HCT116 (cell line): ENCODE results near the gene VIPR1. TPM values are rescaled to one million over a fixed set of nuclear protein-coding genes. Genes with fewer than 3 reads are reported as not detected.

ENCODE experiments used
- ATAC-seq: fragments of 200-7000 bp; cut with Tn5 transposase; 2 replicates; pipeline ENCODE4 v1.9.1; 2020; ENCODE audit warnings: mild to moderate bottlenecking, moderate library complexity
- BruUV-seq: library from RNA; stranded (reverse); fragments of 400-500 nt; replicated peaks from 2 replicates; lab custom pipeline; 2021; lab: Mats Ljungman, UMichigan
- CTCF ChIA-PET: fragments of 300-600 bp; sonication (Branson Sonifier 250); formaldehyde crosslinking; loops from one replicate; lab custom pipeline; 2021; ENCODE audit warnings: antibody characterized with exemption; lab: Charles Lee
- POLR2A ChIA-PET: fragments of 300-600, 350-600 bp; sonication (Branson Sonifier 250); formaldehyde crosslinking; loops from one replicate; lab custom pipeline; 2021; ENCODE audit warnings: antibody characterized with exemption; lab: Charles Lee
- RAD21 ChIA-PET, 2 experiments: fragments of 300-600 bp; sonication (Branson Sonifier 250); formaldehyde crosslinking; loops; one replicate each; lab custom pipeline; 2023; ENCODE audit warnings: low total read pairs in 2 of 2; ENCODE audit not compliant: uncharacterized antibody in 2 of 2, unreplicated experiment in 2 of 2, low non-redundant PET in 1 of 2; lab: Charles Lee
- DNase-seq: peaks from one replicate; pipeline ENCODE4 v3.0.0-alpha.2; 2010; ENCODE audit warnings: low read depth, low spot score
- H2AFZ ChIP-seq: fragments of 200-600 bp; shearing (Covaris generic), sonication (generic); 2 replicates; pipeline ENCODE4 v1.6.1; 2017; ENCODE audit warnings: low read depth, mixed run types, mixed read lengths, antibody characterized with exemption, low read length; ENCODE audit not compliant: poor library complexity, severe bottlenecking
- H3K27ac ChIP-seq: 2 replicates; pipeline ENCODE4 v1.5.1; 2012; ENCODE audit warnings: low read depth, low read length
- H3K27me3 ChIP-seq: fragments of 200-600 bp; sonication (generic); 2 replicates; pipeline ENCODE4 v1.6.1; 2016; ENCODE audit warnings: mixed run types, low read length, mixed read lengths; ENCODE audit not compliant: insufficient read depth
- H3K36me3 ChIP-seq, 2 experiments: fragments of 200-500 bp in 1 of 2; fragments of 200-600 bp in 1 of 2; sonication (Bioruptor generic) in 1 of 2; sonication (generic) in 1 of 2; 2 replicates each; pipeline versions ENCODE4 v1.5.1 to v1.6.1; 2014 to 2016; ENCODE audit warnings: low read length in 2 of 2, inconsistent platforms in 1 of 2, mixed read lengths in 1 of 2, mixed run types in 1 of 2; ENCODE audit not compliant: insufficient read depth in 2 of 2, control insufficient read depth in 1 of 2
- H3K4me1 ChIP-seq, 2 experiments: fragments of 200-600 bp in 1 of 2; sonication (generic) in 1 of 2; 2 replicates each; pipeline versions ENCODE4 v1.5.1 to v1.6.1; 2012 to 2017; ENCODE audit warnings: low read length in 2 of 2, inconsistent platforms in 1 of 2, mild to moderate bottlenecking in 1 of 2, mixed read lengths in 1 of 2, mixed run types in 1 of 2, moderate library complexity in 1 of 2; ENCODE audit not compliant: insufficient read depth in 2 of 2, control insufficient read depth in 1 of 2
- H3K4me2 ChIP-seq: fragments of 200-600 bp; sonication (generic); 2 replicates; pipeline ENCODE4 v1.6.1; 2017; ENCODE audit warnings: mixed run types, low read length, mixed read lengths
- H3K4me3 ChIP-seq, 2 experiments: fragments of 200-600 bp in 1 of 2; sonication (generic) in 1 of 2; replicated peaks in 1 of 2; 2 replicates each; pipeline ENCODE4 v1.5.1; 2011 to 2016; ENCODE audit warnings: low read length in 2 of 2, control low read depth in 1 of 2, low read depth in 1 of 2, mild to moderate bottlenecking in 1 of 2, mixed read lengths in 1 of 2, mixed run types in 1 of 2
- H3K79me2 ChIP-seq: fragments of 200-600 bp; sonication (generic); 2 replicates; pipeline ENCODE4 v1.6.1; 2017; ENCODE audit warnings: mild to moderate bottlenecking, mixed run types, low read length, moderate library complexity, mixed read lengths; ENCODE audit not compliant: insufficient read depth
- H3K9ac ChIP-seq: fragments of 200-600 bp; sonication (generic); 2 replicates; pipeline ENCODE4 v1.6.1; 2016; ENCODE audit warnings: low read length, mixed read lengths
- H3K9me2 ChIP-seq: fragments of 200-600 bp; sonication (generic), shearing (Covaris generic); 2 replicates; pipeline ENCODE4 v1.6.1; 2017; ENCODE audit warnings: mixed run types, mild to moderate bottlenecking, moderate library complexity; ENCODE audit not compliant: insufficient read depth
- H3K9me3 ChIP-seq, 2 experiments: fragments of 200-500 bp in 1 of 2; fragments of 200-600 bp in 1 of 2; sonication (Bioruptor generic) in 1 of 2; sonication (generic) in 1 of 2; 2 replicates each; pipeline ENCODE4 v1.6.1; 2014 to 2017; ENCODE audit warnings: low read length in 2 of 2, mixed read lengths in 2 of 2, inconsistent platforms in 1 of 2, low read depth in 1 of 2, mild to moderate bottlenecking in 1 of 2, mixed run types in 1 of 2, moderate library complexity in 1 of 2; ENCODE audit not compliant: control insufficient read depth in 1 of 2, insufficient read depth in 1 of 2
- H4K20me1 ChIP-seq: fragments of 200-600 bp; sonication (generic), shearing (Covaris generic); 2 replicates; pipeline ENCODE4 v1.6.1; 2017; ENCODE audit warnings: mixed run types, mild to moderate bottlenecking, moderate library complexity; ENCODE audit not compliant: insufficient read depth
- ATF3 ChIP-seq: IDR thresholded peaks from 2 replicates; pipeline ENCODE4 v1.6.1; 2012
- CBX3 ChIP-seq: IDR thresholded peaks from 2 replicates; pipeline ENCODE4 v1.6.1; 2012; ENCODE audit warnings: low read depth
- CEBPB ChIP-seq: IDR thresholded peaks from 2 replicates; pipeline ENCODE4 v1.6.1; 2012; ENCODE audit warnings: low read depth
- EGR1 ChIP-seq: IDR thresholded peaks from 2 replicates; pipeline ENCODE4 v1.6.1; 2012; ENCODE audit warnings: low read depth
- ELF1 ChIP-seq: IDR thresholded peaks from 2 replicates; pipeline ENCODE4 v1.6.1; 2012; ENCODE audit warnings: low read depth, borderline replicate concordance
- EZH2 ChIP-seq: fragments of 200-600 bp; sonication (generic); IDR thresholded peaks from 2 replicates; pipeline ENCODE4 v1.6.1; 2017; ENCODE audit warnings: antibody characterized with exemption, mixed run types
- FOSL1 ChIP-seq: IDR thresholded peaks from 2 replicates; pipeline ENCODE4 v1.6.1; 2012; ENCODE audit warnings: low read depth
- POLR2A ChIP-seq: IDR thresholded peaks from 2 replicates; pipeline ENCODE4 v1.7.0; 2011; ENCODE audit warnings: borderline replicate concordance; ENCODE audit not compliant: insufficient read depth, insufficient read length; ENCODE audit errors: extremely low read depth
- RAD21 ChIP-seq: IDR thresholded peaks from 2 replicates; pipeline ENCODE4 v1.6.1; 2012; ENCODE audit warnings: low read depth, mild to moderate bottlenecking
- REST ChIP-seq: IDR thresholded peaks from 2 replicates; pipeline ENCODE4 v1.6.1; 2012; ENCODE audit warnings: low read depth
- SIN3A ChIP-seq: IDR thresholded peaks from 2 replicates; pipeline ENCODE4 v1.6.1; 2012; ENCODE audit warnings: low read depth
- SP1 ChIP-seq: IDR thresholded peaks from 2 replicates; pipeline ENCODE4 v1.6.1; 2012; ENCODE audit warnings: low read depth
- SRF ChIP-seq: IDR thresholded peaks from 2 replicates; pipeline ENCODE4 v1.6.1; 2012; ENCODE audit warnings: low read depth
- TCF7L2 ChIP-seq: IDR thresholded peaks from 2 replicates; pipeline ENCODE4 v1.7.0; 2011; ENCODE audit warnings: borderline replicate concordance, inconsistent platforms; ENCODE audit not compliant: insufficient read depth, insufficient read length; ENCODE audit errors: extremely low read depth
- YY1 ChIP-seq: IDR thresholded peaks from 2 replicates; pipeline ENCODE4 v1.6.1; 2011; ENCODE audit warnings: low read length, low read depth, moderate library complexity, mild to moderate bottlenecking; ENCODE audit not compliant: insufficient replicate concordance; ENCODE audit errors: extremely low read depth
- ZFX ChIP-seq: fragments of 450-650 bp; IDR thresholded peaks from 2 replicates; pipeline ENCODE4 v1.6.1; 2017
- ZNF274 ChIP-seq: fragments of 200-500 bp; sonication (Bioruptor generic); IDR thresholded peaks from 2 replicates; pipeline ENCODE4 v1.6.1; 2014; ENCODE audit warnings: mild to moderate bottlenecking, low read depth, low read length, inconsistent platforms
- intact Hi-C: fragments of 100-400 bp; cut with micrococcal nuclease; formaldehyde crosslinking; loops from 2 replicates; pipeline ENCODE4 v1.10.0; 2022
- total RNA-seq: library from RNA; stranded (reverse); gene quantifications from one replicate; pipeline ENCODE4 v1.2.1, GENCODE V29; 2021; ENCODE audit not compliant: unreplicated experiment
- TF ChIP-seq, protein P1 (sequence below): IDR thresholded peaks from 2 replicates; pipeline ENCODE4 v1.6.1; 2012
- TF ChIP-seq, protein P2 (sequence below): IDR thresholded peaks from 2 replicates; pipeline ENCODE4 v1.6.1; 2011; ENCODE audit warnings: mild to moderate bottlenecking, low read length, moderate library complexity; ENCODE audit not compliant: insufficient replicate concordance; ENCODE audit errors: extremely low read depth

VIPR1 gene
- total RNA-seq, 1 experiment from 2014 or later, result 9.6 TPM

- ATAC-seq, result no peak
- H4K20me1 ChIP-seq, result no peaks in the 10 kb centered on the region
- no peak overlapping the region for H3K4me3 ChIP-seq
- ChIA-PET RAD21 (no interaction called here), CTCF (no interaction called here), POLR2A (no interaction called here)
- H3K9ac ChIP-seq, result no peak overlapping the region
- no peaks in the 10 kb centered on the region for H3K27me3 ChIP-seq
- peaks cover 18 to 70% of the 10 kb centered on the region in 2 experiments for H3K4me1 ChIP-seq
- no TSS peak for BruUV-seq
- no peak overlapping the region for H3K4me2 ChIP-seq
- intact Hi-C loops, result no loop called here
- no peaks in the 10 kb centered on the region for H3K79me2 ChIP-seq
- H3K27ac ChIP-seq, result no peak overlapping the region
- no peaks in the 10 kb centered on the region for H3K36me3 ChIP-seq
- TF ChIP-seq SIN3A (no peak), POLR2A (no peak), TCF7L2 (no peak), CEBPB (no peak), CBX3 (no peak), ZNF274 (no peak), YY1 (no peak), SP1 (no peak), REST (no peak), ELF1 (no peak), ZFX (no peak), FOSL1 (no peak), SRF (no peak), EGR1 (no peak), RAD21 (no peak), ATF3 (no peak), EZH2 (no peak)
- TF ChIP-seq, protein P1, sequence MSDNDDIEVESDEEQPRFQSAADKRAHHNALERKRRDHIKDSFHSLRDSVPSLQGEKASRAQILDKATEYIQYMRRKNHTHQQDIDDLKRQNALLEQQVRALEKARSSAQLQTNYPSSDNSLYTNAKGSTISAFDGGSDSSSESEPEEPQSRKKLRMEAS, result no peak
- TF ChIP-seq, protein P2, sequence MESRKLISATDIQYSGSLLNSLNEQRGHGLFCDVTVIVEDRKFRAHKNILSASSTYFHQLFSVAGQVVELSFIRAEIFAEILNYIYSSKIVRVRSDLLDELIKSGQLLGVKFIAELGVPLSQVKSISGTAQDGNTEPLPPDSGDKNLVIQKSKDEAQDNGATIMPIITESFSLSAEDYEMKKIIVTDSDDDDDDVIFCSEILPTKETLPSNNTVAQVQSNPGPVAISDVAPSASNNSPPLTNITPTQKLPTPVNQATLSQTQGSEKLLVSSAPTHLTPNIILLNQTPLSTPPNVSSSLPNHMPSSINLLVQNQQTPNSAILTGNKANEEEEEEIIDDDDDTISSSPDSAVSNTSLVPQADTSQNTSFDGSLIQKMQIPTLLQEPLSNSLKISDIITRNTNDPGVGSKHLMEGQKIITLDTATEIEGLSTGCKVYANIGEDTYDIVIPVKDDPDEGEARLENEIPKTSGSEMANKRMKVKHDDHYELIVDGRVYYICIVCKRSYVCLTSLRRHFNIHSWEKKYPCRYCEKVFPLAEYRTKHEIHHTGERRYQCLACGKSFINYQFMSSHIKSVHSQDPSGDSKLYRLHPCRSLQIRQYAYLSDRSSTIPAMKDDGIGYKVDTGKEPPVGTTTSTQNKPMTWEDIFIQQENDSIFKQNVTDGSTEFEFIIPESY, result no peak
- H3K9me2 ChIP-seq, result no peaks in the 10 kb centered on the region
- H3K9me3 ChIP-seq, result no peaks in the 10 kb centered on the region
- DNase-seq, result no peak
- H2AFZ ChIP-seq, result no peak overlapping the region
Observed at GRCh38 chr3:42500091-42500490, 2.4 kb upstream of the VIPR1 start.
